ENCODE measurements around the gene IL25.

DNA sequence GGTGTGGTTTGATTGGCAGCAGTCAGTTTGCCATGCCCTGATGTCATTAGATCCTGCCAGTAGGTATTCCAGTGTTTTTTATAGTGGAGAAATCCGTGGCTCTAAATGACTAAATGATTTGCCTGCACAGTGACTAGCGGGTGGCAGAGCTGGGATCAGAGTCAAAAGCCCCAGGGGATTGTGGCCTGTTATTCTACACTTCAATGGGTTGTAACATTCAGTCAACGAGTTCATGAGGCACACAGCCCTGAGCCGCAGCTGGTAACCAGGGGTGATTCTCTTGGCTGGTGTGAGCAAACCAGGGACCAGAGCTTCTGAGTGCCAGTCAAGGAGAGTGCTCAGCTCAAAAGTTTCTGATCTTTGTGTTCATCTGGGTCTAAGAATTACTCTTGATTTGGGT lies 33.6 kb downstream of the IL25 start:
- TF ChIP-seq, protein P1, sequence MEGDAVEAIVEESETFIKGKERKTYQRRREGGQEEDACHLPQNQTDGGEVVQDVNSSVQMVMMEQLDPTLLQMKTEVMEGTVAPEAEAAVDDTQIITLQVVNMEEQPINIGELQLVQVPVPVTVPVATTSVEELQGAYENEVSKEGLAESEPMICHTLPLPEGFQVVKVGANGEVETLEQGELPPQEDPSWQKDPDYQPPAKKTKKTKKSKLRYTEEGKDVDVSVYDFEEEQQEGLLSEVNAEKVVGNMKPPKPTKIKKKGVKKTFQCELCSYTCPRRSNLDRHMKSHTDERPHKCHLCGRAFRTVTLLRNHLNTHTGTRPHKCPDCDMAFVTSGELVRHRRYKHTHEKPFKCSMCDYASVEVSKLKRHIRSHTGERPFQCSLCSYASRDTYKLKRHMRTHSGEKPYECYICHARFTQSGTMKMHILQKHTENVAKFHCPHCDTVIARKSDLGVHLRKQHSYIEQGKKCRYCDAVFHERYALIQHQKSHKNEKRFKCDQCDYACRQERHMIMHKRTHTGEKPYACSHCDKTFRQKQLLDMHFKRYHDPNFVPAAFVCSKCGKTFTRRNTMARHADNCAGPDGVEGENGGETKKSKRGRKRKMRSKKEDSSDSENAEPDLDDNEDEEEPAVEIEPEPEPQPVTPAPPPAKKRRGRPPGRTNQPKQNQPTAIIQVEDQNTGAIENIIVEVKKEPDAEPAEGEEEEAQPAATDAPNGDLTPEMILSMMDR (IDR thresholded peaks at IDR 0.05; ENCODE audit: borderline replicate concordance, extremely low read depth, low read length, poor library complexity, severe bottlenecking) = no peak
- TF ChIP-seq EZH2 (IDR thresholded peaks at IDR 0.05; ENCODE audit: borderline replicate concordance, low read depth, low read length, severe bottlenecking) = no peak
